WTC11 (cell line): ENCODE measurements around the gene TBRG4.

Experiments
- CBFB ChIP-seq: sonication (generic); formaldehyde crosslinking; IDR thresholded peaks from 2 replicates; pipeline ENCODE4 v1.8.1; 2022; ENCODE audit warnings: mild to moderate bottlenecking, low read depth, missing genetic modification reagents
- FOXK1 ChIP-seq: sonication (generic); formaldehyde crosslinking; IDR thresholded peaks from 2 replicates; pipeline ENCODE4 v1.8.0; 2022; ENCODE audit warnings: mild to moderate bottlenecking, moderate library complexity, missing genetic modification reagents
- HMGA2 ChIP-seq: fragments of 250-450 bp; sonication (Bioruptor Pico); IDR thresholded peaks from 2 replicates; pipeline ENCODE4 v1.4.0; 2021; ENCODE audit warnings: mild to moderate bottlenecking, moderate library complexity
- KAT7 ChIP-seq: sonication (generic); formaldehyde crosslinking; IDR thresholded peaks from 2 replicates; pipeline ENCODE4 v1.8.1; 2023; ENCODE audit warnings: missing genetic modification reagents, mild to moderate bottlenecking, borderline replicate concordance
- PRRX2 ChIP-seq: fragments of 250-450 bp; sonication (Bioruptor Pico); IDR thresholded peaks from 2 replicates; pipeline ENCODE4 v1.8.0; 2021; ENCODE audit warnings: mild to moderate bottlenecking
- ZBTB21 ChIP-seq: sonication (generic); formaldehyde crosslinking; IDR thresholded peaks from 2 replicates; pipeline ENCODE4 v1.8.1; 2023; ENCODE audit warnings: mild to moderate bottlenecking, missing genetic modification reagents, borderline replicate concordance
- ZNF138 ChIP-seq: sonication (generic); formaldehyde crosslinking; conservative IDR thresholded peaks from 2 replicates; pipeline ENCODE4 v1.8.1; 2022; ENCODE audit warnings: mild to moderate bottlenecking, moderate library complexity, missing genetic modification reagents
- ZNF423 ChIP-seq: fragments of 250-450 bp; sonication (Bioruptor Pico); IDR thresholded peaks from 2 replicates; pipeline ENCODE4 v2.1.2; 2022; ENCODE audit warnings: mild to moderate bottlenecking, moderate library complexity
- TF ChIP-seq, protein P1 (sequence below): fragments of 200-600 bp; IDR thresholded peaks from 2 replicates; pipeline ENCODE4 v1.8.0; 2022; ENCODE audit warnings: antibody characterized with exemption
- TF ChIP-seq, protein P2 (sequence below): sonication (generic); formaldehyde crosslinking; IDR thresholded peaks from 2 replicates; pipeline ENCODE4 v1.8.1; 2023; ENCODE audit warnings: mild to moderate bottlenecking, moderate library complexity, missing genetic modification reagents

DNA sequence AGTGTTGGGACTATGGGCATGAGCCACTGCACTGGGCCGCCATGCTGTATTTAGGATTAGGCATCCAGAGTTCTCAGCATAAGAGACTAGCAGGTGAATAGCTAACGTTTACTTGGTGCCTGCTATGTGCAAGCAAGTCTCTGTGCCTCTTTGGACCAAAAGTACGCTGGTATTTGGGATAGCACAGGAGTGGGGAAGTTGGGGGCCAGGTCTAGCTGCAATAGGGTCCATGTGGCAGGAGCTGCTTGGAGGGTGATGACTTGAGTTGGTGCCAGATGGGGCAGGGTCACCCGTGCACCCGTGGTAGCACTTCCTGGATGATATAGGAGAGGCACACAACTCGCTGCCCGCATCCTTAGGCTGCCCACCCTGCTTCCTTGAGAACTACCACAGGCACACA lies 45.1 kb downstream of the TBRG4 start:
- TF ChIP-seq, protein P1, sequence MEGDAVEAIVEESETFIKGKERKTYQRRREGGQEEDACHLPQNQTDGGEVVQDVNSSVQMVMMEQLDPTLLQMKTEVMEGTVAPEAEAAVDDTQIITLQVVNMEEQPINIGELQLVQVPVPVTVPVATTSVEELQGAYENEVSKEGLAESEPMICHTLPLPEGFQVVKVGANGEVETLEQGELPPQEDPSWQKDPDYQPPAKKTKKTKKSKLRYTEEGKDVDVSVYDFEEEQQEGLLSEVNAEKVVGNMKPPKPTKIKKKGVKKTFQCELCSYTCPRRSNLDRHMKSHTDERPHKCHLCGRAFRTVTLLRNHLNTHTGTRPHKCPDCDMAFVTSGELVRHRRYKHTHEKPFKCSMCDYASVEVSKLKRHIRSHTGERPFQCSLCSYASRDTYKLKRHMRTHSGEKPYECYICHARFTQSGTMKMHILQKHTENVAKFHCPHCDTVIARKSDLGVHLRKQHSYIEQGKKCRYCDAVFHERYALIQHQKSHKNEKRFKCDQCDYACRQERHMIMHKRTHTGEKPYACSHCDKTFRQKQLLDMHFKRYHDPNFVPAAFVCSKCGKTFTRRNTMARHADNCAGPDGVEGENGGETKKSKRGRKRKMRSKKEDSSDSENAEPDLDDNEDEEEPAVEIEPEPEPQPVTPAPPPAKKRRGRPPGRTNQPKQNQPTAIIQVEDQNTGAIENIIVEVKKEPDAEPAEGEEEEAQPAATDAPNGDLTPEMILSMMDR = no peak
- no peak for TF ChIP-seq ZNF423 (CRISPR knock-in tag)
- no peak for TF ChIP-seq FOXK1
- TF ChIP-seq PRRX2 (CRISPR knock-in tag) = no peak
- TF ChIP-seq CBFB = no peak
- TF ChIP-seq ZNF138 (CRISPR knock-in tag) = no peak
- TF ChIP-seq, protein P2, sequence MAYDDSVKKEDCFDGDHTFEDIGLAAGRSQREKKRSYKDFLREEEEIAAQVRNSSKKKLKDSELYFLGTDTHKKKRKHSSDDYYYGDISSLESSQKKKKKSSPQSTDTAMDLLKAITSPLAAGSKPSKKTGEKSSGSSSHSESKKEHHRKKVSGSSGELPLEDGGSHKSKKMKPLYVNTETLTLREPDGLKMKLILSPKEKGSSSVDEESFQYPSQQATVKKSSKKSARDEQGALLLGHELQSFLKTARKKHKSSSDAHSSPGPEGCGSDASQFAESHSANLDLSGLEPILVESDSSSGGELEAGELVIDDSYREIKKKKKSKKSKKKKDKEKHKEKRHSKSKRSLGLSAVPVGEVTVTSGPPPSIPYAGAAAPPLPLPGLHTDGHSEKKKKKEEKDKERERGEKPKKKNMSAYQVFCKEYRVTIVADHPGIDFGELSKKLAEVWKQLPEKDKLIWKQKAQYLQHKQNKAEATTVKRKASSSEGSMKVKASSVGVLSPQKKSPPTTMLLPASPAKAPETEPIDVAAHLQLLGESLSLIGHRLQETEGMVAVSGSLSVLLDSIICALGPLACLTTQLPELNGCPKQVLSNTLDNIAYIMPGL = no peak
- no peak for TF ChIP-seq KAT7 (CRISPR knock-in tag)
- TF ChIP-seq HMGA2 (CRISPR knock-in tag) = no peak
- TF ChIP-seq ZBTB21 (CRISPR knock-in tag) = no peak
